ENCODE measurements around the gene MND1. TPM values are rescaled to one million over a fixed set of nuclear protein-coding genes. Genes with fewer than 3 reads are reported as not detected.

MND1 gene
- total and polyA plus RNA-seq, 2 donors (not counting 3 experiments of a cell fraction or from before 2014, with no cell fraction given), result 0.66 to 7.7 TPM

DNA sequence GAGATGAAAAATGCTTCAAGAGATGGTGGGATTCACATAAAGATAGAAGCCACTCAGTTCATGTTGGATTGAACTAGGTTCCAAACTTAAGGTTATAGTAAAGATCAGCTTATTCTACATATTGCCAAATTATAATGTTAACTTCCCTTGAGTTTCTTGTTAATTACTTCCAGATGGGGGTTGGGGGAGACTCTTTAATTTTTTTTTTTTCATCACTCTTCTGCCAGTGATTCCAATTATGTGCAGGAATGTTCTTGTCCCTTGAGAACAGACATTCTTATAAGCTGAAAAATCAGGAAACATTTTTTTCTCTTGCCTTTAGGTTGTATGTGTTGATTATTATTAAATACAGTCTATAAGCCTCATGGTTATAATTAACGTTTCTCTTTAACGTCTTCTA is 30.0 kb downstream of the MND1 start:
- Histone ChIP-seq H3K4me1 (ENCODE audit: control insufficient read depth, extremely low read depth, insufficient read depth, low read length) (no peaks in the 10 kb centered on the region), H2AFZ (ENCODE audit: low read depth, low read length) (no peak overlapping the region), H3K9me3 (replicated peaks; ENCODE audit: control insufficient read depth, insufficient read depth, low read length) (no peaks in the 10 kb centered on the region), H3K79me2 (ENCODE audit: control insufficient read depth, insufficient read depth, low read length) (no peaks in the 10 kb centered on the region), H4K20me1 (replicated peaks; ENCODE audit: control insufficient read depth, extremely low read depth, insufficient read depth, low read length) (no peaks in the 10 kb centered on the region), H3K9me1 (replicated peaks; ENCODE audit: control insufficient read depth, extremely low read depth, insufficient read depth, low read length) (no peaks in the 10 kb centered on the region), H3K27ac (ENCODE audit: insufficient read depth, low read depth, low read length) (no peak overlapping the region), H3K36me3 (ENCODE audit: control insufficient read depth in 2 of 2, extremely low read depth in 1 of 2, insufficient read depth in 2 of 2, low read length in 2 of 2) (no peaks in the 10 kb centered on the region), H3K4me3 (replicated peaks in 1 of 3; ENCODE audit: insufficient read depth in 1 of 3, low read depth in 1 of 3, low read length in 3 of 3) (no peak overlapping the region), H3K9ac (replicated peaks; ENCODE audit: extremely low read depth, insufficient read depth, low read length) (no peak overlapping the region), H3K4me2 (ENCODE audit: insufficient read depth, low read length) (no peak overlapping the region), H3K27me3 (ENCODE audit: control insufficient read depth in 2 of 2, insufficient read depth in 2 of 2, low read length in 2 of 2) (no peaks in the 10 kb centered on the region)
- FAIRE-seq (no peak), DNase-seq (ENCODE audit: low read depth, low spot score) (no peak)
- POLR2A ChIA-PET, result no interaction called here
- intact Hi-C loops (cut with micrococcal nuclease), result no loop called here
- TF ChIP-seq GATA2 (IDR thresholded peaks at IDR 0.05; ENCODE audit: insufficient read depth, insufficient read length, low read depth, low read length) (no peak), EZH2 (IDR thresholded peaks at IDR 0.05; ENCODE audit: borderline replicate concordance, low read depth, low read length, severe bottlenecking) (no peak), FOS (IDR thresholded peaks at IDR 0.05; ENCODE audit: borderline replicate concordance, insufficient read depth, low read length) (no peak), MYC (IDR thresholded peaks at IDR 0.05; ENCODE audit: low read depth, low read length) (no peak), JUN (IDR thresholded peaks at IDR 0.05; ENCODE audit: borderline replicate concordance, insufficient read depth, insufficient read length, low read depth) (no peak), POLR2A (IDR thresholded peaks at IDR 0.05; ENCODE audit: low read depth, low read length) (no peak)
- TF ChIP-seq, protein P1, sequence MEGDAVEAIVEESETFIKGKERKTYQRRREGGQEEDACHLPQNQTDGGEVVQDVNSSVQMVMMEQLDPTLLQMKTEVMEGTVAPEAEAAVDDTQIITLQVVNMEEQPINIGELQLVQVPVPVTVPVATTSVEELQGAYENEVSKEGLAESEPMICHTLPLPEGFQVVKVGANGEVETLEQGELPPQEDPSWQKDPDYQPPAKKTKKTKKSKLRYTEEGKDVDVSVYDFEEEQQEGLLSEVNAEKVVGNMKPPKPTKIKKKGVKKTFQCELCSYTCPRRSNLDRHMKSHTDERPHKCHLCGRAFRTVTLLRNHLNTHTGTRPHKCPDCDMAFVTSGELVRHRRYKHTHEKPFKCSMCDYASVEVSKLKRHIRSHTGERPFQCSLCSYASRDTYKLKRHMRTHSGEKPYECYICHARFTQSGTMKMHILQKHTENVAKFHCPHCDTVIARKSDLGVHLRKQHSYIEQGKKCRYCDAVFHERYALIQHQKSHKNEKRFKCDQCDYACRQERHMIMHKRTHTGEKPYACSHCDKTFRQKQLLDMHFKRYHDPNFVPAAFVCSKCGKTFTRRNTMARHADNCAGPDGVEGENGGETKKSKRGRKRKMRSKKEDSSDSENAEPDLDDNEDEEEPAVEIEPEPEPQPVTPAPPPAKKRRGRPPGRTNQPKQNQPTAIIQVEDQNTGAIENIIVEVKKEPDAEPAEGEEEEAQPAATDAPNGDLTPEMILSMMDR (IDR thresholded peaks at IDR 0.05; ENCODE audit: extremely low read depth in 1 of 2, insufficient read depth in 1 of 2, low read depth in 1 of 2, low read length in 2 of 2), result no peak
- BruUV-seq (replicated peaks), result no TSS peak
- dilution Hi-C loops (cut with MboI; ENCODE audit: extremely low pct_ligation_motif_present, low sequenced_read_pairs), result no loop called here
- CTCF ChIA-PET, result interaction anchor here (1.6 kb wide), 1 partner anchor 200 kb away, joined by 4 read pairs; no protein-coding TSS in a partner anchor

Data from endothelial cell of umbilical vein (primary cell).